CD4-positive, CD25-positive, alpha-beta regulatory T cell (primary cell): ENCODE measurements around the gene POU1F1. TPM values are rescaled to one million over a fixed set of nuclear protein-coding genes. Genes with fewer than 3 reads are reported as not detected.

Experiments
- ATAC-seq, 2 donors: fragments of 150-1000 bp; cut with Tn5 transposase; one replicate each; pipeline ENCODE4 v1.10.0; 2021; ENCODE audit warnings: low read depth in 2 of 2, moderate number of reproducible peaks in 2 of 2, moderate library complexity in 1 of 2
- DNase-seq, 3 donors: peaks; one replicate each; pipeline versions ENCODE4 v3.0.0 to v3.0.0-alpha.2; 2012 to 2022; ENCODE audit warnings: mixed read lengths in 1 of 3
- H3K27ac ChIP-seq: one replicate; pipeline ENCODE4 v1.7.0; 2013; ENCODE audit warnings: mild to moderate bottlenecking, low read length; ENCODE audit not compliant: insufficient read depth, poor library complexity, severe bottlenecking
- H3K27me3 ChIP-seq: one replicate; pipeline ENCODE4 v1.7.0; 2013; ENCODE audit warnings: low read length; ENCODE audit not compliant: control insufficient read depth, insufficient read depth
- H3K36me3 ChIP-seq: one replicate; pipeline ENCODE4 v1.7.0; 2013; ENCODE audit warnings: mild to moderate bottlenecking, low read length, moderate library complexity; ENCODE audit not compliant: control insufficient read depth, insufficient read depth
- H3K4me1 ChIP-seq: 2 replicates; pipeline ENCODE4 v1.7.0; 2013; ENCODE audit warnings: mild to moderate bottlenecking, low read length; ENCODE audit not compliant: insufficient read depth, control insufficient read depth, poor library complexity, severe bottlenecking
- H3K4me3 ChIP-seq: one replicate; pipeline ENCODE4 v1.7.0; 2013; ENCODE audit warnings: low read depth, mild to moderate bottlenecking, low read length, moderate library complexity
- H3K9me3 ChIP-seq, 2 experiments: 1 replicate in 1 of 2; 2 replicates in 1 of 2; pipeline ENCODE4 v1.7.0; 2013; ENCODE audit warnings: low read length in 2 of 2, mild to moderate bottlenecking in 1 of 2, moderate library complexity in 1 of 2; ENCODE audit not compliant: control insufficient read depth in 2 of 2
- H3K27ac Mint-ChIP-seq, 3 donors: one replicate each; pipeline ENCODE4 v1.8.0; 2020 to 2022; ENCODE audit warnings: mild to moderate bottlenecking in 3 of 3, mixed read lengths in 3 of 3, moderate library complexity in 2 of 3
- H3K27me3 Mint-ChIP-seq: one replicate; pipeline ENCODE4 v1.8.0; 2022; ENCODE audit warnings: mild to moderate bottlenecking, mixed read lengths
- H3K36me3 Mint-ChIP-seq: one replicate; pipeline ENCODE4 v1.8.0; 2020; ENCODE audit warnings: mixed read lengths
- H3K4me1 Mint-ChIP-seq, 4 donors: one replicate each; pipeline ENCODE4 v1.8.0; 2020 to 2022; ENCODE audit warnings: mixed read lengths in 4 of 4, mild to moderate bottlenecking in 1 of 4
- H3K4me3 Mint-ChIP-seq, 4 donors: one replicate each; pipeline ENCODE4 v1.8.0; 2020 to 2022; ENCODE audit warnings: mild to moderate bottlenecking in 4 of 4, mixed read lengths in 4 of 4, moderate library complexity in 3 of 4
- H3K9me3 Mint-ChIP-seq, 7 donors: one replicate each; pipeline ENCODE4 v1.8.0; 2020 to 2022; ENCODE audit warnings: mixed read lengths in 7 of 7, mild to moderate bottlenecking in 3 of 7, moderate library complexity in 2 of 7
- polyA plus RNA-seq, 4 donors: library from polyadenylated mRNA; unstranded; fragments of 300-500 nt; fragmentation: Illumina TruSeq; gene quantifications; one replicate each; pipeline ENCODE4 v1.2.3, GENCODE V29; 2021
- total RNA-seq: library from RNA; stranded (reverse); gene quantifications from one replicate; pipeline ENCODE4 v1.2.3, GENCODE V29; 2022

POU1F1 gene
- total and polyA plus RNA-seq, 5 donors from 2014 or later = not detected

DNA sequence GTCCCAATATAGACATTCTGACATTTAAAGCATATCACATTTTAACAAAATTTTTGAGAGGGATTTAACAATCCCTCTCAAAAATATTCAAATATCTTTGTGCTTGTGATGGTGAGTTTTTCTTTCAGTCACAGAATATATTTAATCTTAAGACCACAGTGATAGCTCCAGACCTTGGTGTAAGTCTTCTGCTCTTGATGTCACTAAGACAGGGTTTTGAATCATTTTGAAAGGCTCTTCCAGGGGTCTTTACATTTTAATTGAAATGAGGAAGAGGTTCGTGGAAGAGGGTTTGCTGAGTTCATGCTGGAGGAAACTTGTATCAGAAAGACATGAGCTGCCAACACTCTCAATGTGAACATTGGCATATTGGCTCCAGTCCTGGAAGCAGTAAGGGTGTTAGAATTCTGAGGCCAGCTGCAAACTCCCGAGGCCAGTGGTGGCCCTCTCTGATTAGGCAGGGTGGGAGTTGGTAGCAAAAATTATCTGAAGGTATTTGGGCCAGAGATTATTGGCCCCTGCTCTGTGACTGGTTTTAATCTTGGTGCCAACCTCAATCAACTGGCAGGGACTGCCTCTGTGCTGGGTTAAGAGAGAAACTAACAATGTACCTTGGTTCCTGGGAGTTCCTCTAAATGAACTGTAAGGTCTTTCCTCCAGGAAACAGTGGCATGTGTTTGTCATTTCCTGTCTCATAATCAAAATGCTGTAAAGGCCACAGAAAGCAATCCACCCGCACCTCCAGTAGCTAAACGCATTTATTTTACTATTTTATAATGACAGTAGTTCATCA, 5.3 kb downstream of the POU1F1 start:
- Mint-ChIP-seq H3K4me3 (no peak overlapping the region), H3K27ac (no peak overlapping the region), H3K4me1 (peaks cover 12 to 29% (median 18%) of the 10 kb centered on the region in 4 donors), H3K9me3 (no peaks in the 10 kb centered on the region), H3K36me3 (no peaks in the 10 kb centered on the region), H3K27me3 (no peaks in the 10 kb centered on the region)
- no peaks in the 10 kb centered on the region for H3K36me3 ChIP-seq
- peak; percentile 23 to 24 for ATAC-seq
- no peaks in the 10 kb centered on the region for H3K4me1 ChIP-seq
- peak in 1 of 3 donors; percentile 55 for DNase-seq
- H3K9me3 ChIP-seq = no peaks in the 10 kb centered on the region
- H3K27me3 ChIP-seq = no peaks in the 10 kb centered on the region
- no peak overlapping the region for H3K27ac ChIP-seq
- H3K4me3 ChIP-seq = no peak overlapping the region

DNA sequence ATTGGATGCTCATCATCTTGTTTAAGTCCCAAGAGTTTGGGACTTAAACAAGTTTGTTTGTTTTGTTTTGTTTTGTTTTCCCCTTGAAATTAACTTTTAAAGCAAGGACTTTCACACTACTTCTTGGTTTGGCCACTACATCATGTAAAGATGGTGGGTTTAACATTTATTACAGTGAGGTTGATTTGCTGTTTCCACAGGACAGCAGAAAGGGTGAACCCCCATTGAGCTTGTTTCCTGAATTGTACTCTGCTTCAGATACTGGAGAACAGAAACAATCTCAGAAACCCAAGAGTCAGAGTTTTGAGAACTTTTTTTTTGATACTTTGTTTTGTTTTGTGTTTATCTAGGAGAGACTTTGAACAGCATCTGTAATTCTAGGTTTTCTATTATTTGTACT, 6.7 kb downstream of the POU1F1 start:
- H3K4me1 ChIP-seq = no peaks in the 10 kb centered on the region
- H3K27ac ChIP-seq = no peak overlapping the region
- H3K27me3 Mint-ChIP-seq = no peaks in the 10 kb centered on the region
- no peaks in the 10 kb centered on the region for H3K36me3 ChIP-seq
- H3K27me3 ChIP-seq = no peaks in the 10 kb centered on the region
- H3K4me3 ChIP-seq = no peak overlapping the region
- H3K4me1 Mint-ChIP-seq = peaks cover 12 to 29% (median 18%) of the 10 kb centered on the region in 4 donors
- no peak for ATAC-seq
- H3K36me3 Mint-ChIP-seq = no peaks in the 10 kb centered on the region
- peak in 1 of 3 donors; percentile 8 for DNase-seq
- no peaks in the 10 kb centered on the region for H3K9me3 Mint-ChIP-seq
- H3K9me3 ChIP-seq = no peaks in the 10 kb centered on the region
- H3K4me3 Mint-ChIP-seq = no peak overlapping the region
- peak overlapping the region in 1 of 3 donors; percentile 3 for H3K27ac Mint-ChIP-seq

DNA sequence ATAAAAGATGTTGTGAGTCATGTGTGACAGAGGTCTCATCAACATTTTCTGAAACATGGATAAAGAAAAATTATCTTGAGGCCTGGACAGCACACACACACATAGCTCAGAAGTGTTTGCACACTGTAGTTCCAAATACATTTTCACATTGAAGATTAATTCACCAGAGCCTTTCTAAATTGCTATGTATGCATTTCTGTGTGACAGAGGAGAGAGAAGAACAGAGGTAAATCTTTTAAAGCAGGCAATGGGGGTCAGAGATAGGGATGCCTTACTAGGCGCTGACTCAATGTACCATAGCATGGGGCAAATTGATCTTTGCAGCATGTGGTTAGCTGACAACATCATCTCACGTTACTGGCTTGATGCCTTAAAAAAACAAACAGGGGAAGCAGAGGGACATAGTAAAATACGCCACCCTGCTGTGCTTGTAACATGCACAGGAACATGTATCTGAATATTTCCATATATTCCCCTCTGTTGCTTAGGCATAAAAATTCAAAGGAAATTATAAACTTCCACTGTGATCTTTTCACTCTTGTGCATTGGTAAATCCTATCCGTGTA, 7.7 kb downstream of the POU1F1 start:
- Mint-ChIP-seq H3K27ac (peak overlapping the region; percentile 1 to 13 (median 11)), H3K4me3 (no peak overlapping the region), H3K27me3 (peaks cover 4% of the 10 kb centered on the region), H3K9me3 (no peaks in the 10 kb centered on the region), H3K36me3 (no peaks in the 10 kb centered on the region), H3K4me1 (peaks cover 12 to 29% (median 20%) of the 10 kb centered on the region in 4 donors)
- DNase-seq (no peak), ATAC-seq (no peak)
- Histone ChIP-seq H3K4me1 (no peaks in the 10 kb centered on the region), H3K27me3 (no peaks in the 10 kb centered on the region), H3K9me3 (no peaks in the 10 kb centered on the region), H3K4me3 (no peak overlapping the region), H3K36me3 (no peaks in the 10 kb centered on the region), H3K27ac (no peak overlapping the region)

DNA sequence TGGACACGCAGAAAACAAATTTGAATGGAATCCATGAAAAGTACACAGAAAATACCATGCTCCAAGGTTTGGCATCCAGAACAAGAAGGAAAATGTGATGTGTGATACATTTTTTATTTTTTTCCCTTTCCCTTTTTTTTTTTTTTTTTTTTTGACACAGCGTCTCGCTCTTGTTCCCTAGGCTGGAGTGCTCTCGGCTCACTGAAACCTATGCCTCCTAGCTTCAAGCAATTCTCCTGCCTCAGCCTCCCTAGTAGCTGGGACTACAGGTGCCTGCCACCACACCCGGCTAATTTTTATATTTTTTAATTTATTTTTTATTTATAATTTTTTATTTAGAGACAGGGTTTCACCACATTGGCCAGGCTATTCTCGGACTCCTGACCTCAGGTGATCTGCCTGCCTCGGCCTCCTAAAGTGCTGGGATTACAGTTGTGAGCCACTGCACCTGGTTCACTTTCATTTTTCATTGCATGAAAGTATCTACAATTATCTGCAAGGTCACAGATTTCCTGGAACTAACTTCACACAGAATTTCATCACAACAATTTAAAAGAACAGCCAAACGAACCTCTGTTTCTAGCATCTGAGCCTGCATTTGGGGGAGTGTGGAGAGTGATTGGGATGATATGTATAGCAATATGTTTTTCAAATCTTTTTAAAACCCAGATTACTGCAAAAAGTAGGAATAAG, 8.3 kb downstream of the POU1F1 start:
- no peak overlapping the region for H3K4me3 Mint-ChIP-seq
- H3K4me1 Mint-ChIP-seq = peaks cover 12 to 29% (median 20%) of the 10 kb centered on the region in 4 donors
- no peaks in the 10 kb centered on the region for H3K36me3 Mint-ChIP-seq
- Histone ChIP-seq H3K27ac (no peak overlapping the region), H3K36me3 (no peaks in the 10 kb centered on the region), H3K27me3 (no peaks in the 10 kb centered on the region), H3K4me3 (no peak overlapping the region), H3K9me3 (no peaks in the 10 kb centered on the region), H3K4me1 (no peaks in the 10 kb centered on the region)
- H3K9me3 Mint-ChIP-seq = no peaks in the 10 kb centered on the region
- ATAC-seq (no peak), DNase-seq (peak in 1 of 3 donors; percentile 67)
- peaks cover 4% of the 10 kb centered on the region for H3K27me3 Mint-ChIP-seq
- peak overlapping the region in 2 of 3 donors; percentile 11 to 13 for H3K27ac Mint-ChIP-seq

DNA sequence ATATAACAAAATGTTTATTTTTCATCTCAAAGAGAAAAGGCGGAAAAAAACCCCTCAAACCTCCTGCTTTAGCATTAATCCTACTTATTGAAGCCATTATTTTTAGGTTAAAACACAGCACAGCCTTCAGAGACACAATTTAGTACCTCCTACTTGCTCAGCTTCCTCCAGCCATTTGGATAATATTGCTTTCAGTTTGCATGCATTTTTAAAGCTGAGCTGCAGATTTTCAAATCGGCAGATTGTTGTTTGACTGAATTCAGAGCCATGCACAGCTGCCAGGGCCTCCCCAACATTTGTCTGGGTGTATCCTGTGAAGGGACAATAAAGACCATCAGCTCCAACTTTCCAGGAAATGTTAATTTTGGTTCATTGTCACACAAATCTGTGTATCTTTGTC, 14.5 kb downstream of the POU1F1 start:
- Mint-ChIP-seq H3K36me3 (peaks cover under 1% of the 10 kb centered on the region), H3K27ac (no peak overlapping the region), H3K4me3 (no peak overlapping the region), H3K9me3 (no peaks in the 10 kb centered on the region), H3K27me3 (peaks cover 4% of the 10 kb centered on the region), H3K4me1 (peaks cover 0 to 4% (median 2%) of the 10 kb centered on the region in 4 donors)
- H3K27me3 ChIP-seq = no peaks in the 10 kb centered on the region
- H3K36me3 ChIP-seq = no peaks in the 10 kb centered on the region
- H3K4me1 ChIP-seq = no peaks in the 10 kb centered on the region
- no peaks in the 10 kb centered on the region for H3K9me3 ChIP-seq
- DNase-seq = no peak
- no peak overlapping the region for H3K4me3 ChIP-seq
- no peak for ATAC-seq
- no peak overlapping the region for H3K27ac ChIP-seq

DNA sequence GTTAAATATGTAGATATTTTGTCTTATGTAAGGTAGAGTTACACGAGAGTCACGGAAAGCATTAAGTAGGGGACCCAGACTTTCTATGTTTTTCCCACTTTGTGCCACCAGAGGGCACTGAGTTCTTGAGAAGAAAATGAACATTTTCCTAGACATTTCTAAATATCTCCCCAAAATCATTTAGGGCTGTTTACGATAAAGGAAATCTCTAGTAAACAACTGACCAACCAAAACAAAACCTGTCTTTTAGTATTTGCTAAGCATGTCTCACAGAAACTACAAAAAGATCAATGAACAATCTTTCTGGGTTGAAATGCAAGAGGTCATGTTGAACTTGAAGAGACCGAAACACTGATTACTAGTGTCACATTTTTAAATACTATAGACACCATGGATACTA, 16.1 kb downstream of the POU1F1 start:
- H3K27ac Mint-ChIP-seq = no peak overlapping the region
- H3K9me3 ChIP-seq = no peaks in the 10 kb centered on the region
- H3K4me3 ChIP-seq = no peak overlapping the region
- peak in 2 of 3 donors; percentile 27 to 71 for DNase-seq
- no peaks in the 10 kb centered on the region for H3K36me3 ChIP-seq
- H3K4me3 Mint-ChIP-seq = no peak overlapping the region
- H3K27me3 Mint-ChIP-seq = peaks cover 4% of the 10 kb centered on the region
- H3K27ac ChIP-seq = no peak overlapping the region
- H3K36me3 Mint-ChIP-seq = peaks cover 11% of the 10 kb centered on the region
- no peaks in the 10 kb centered on the region for H3K4me1 ChIP-seq
- no peaks in the 10 kb centered on the region for H3K27me3 ChIP-seq
- H3K4me1 Mint-ChIP-seq = peaks cover 0 to 4% (median 2%) of the 10 kb centered on the region in 4 donors
- no peaks in the 10 kb centered on the region for H3K9me3 Mint-ChIP-seq
- ATAC-seq = peak; percentile 48 to 52

DNA sequence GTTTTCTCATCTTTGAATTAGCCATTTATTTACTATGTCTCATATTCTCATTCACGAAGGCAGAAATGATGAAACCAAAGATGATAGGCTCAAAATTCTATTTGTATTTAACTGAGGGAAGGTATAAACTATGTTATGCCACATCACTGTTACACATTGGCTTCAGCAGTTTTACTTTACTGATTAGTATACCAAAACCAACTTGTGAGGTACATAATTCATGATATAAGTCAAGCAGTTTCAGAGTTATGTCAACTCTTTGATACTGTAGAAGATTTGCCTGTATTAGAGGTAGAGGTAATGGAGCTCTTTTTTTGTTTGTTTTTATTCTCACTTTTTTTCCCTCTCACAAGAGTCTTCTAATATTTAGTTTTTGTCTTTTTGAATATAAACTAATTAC, 26.4 kb downstream of the POU1F1 start:
- no peak overlapping the region for H3K27ac ChIP-seq
- ATAC-seq (no peak), DNase-seq (no peak)
- Mint-ChIP-seq H3K4me1 (peaks cover 3 to 10% (median 5%) of the 10 kb centered on the region in 4 donors), H3K4me3 (no peak overlapping the region), H3K27ac (no peak overlapping the region), H3K36me3 (peaks cover 35% of the 10 kb centered on the region), H3K27me3 (no peaks in the 10 kb centered on the region), H3K9me3 (no peaks in the 10 kb centered on the region)
- H3K9me3 ChIP-seq = no peaks in the 10 kb centered on the region
- H3K4me1 ChIP-seq = no peaks in the 10 kb centered on the region
- H3K36me3 ChIP-seq = peaks cover 46% of the 10 kb centered on the region
- no peaks in the 10 kb centered on the region for H3K27me3 ChIP-seq
- H3K4me3 ChIP-seq = no peak overlapping the region
